ENCODE data around the gene INPP5A. TPM values are rescaled to one million over a fixed set of nuclear protein-coding genes. Genes with fewer than 3 reads are reported as not detected.

Gene INPP5A
- total RNA-seq, 1 experiment from 2014 or later = 16.6 TPM

- peaks cover 5% of the 10 kb centered on the region for H3K36me3 Mint-ChIP-seq (ENCODE audit: insufficient read depth, unreplicated experiment)
- no peak overlapping the region for H3K27ac Mint-ChIP-seq (ENCODE audit: unreplicated experiment)
- H3K9me3 Mint-ChIP-seq (ENCODE audit: low read depth, unreplicated experiment) = no peaks in the 10 kb centered on the region
- BruUV-seq (replicated peaks) = no TSS peak
- CTCF ChIA-PET = no interaction called here
- no peaks in the 10 kb centered on the region for H3K27me3 Mint-ChIP-seq (ENCODE audit: unreplicated experiment)
- no peak for TF ChIP-seq CTCF (IDR thresholded peaks at IDR 0.05; ENCODE audit: unreplicated experiment)
- DNase-seq = no peak
- intact Hi-C loops (cut with micrococcal nuclease; ENCODE audit: unreplicated experiment) = no loop called here
- no peak overlapping the region for H3K4me3 Mint-ChIP-seq (ENCODE audit: low read depth, unreplicated experiment)
- peaks cover 10% of the 10 kb centered on the region for H3K4me1 Mint-ChIP-seq (ENCODE audit: low read depth, unreplicated experiment)
Measured at GRCh38 chr10:132663666-132664365, 126.2 kb downstream of the INPP5A start.

GRCh38 chr10:132664407-132664806 is 126.8 kb downstream of the INPP5A start:
- no peak overlapping the region for H3K27ac Mint-ChIP-seq (ENCODE audit: unreplicated experiment)
- no TSS peak for BruUV-seq (replicated peaks)
- TF ChIP-seq CTCF (IDR thresholded peaks at IDR 0.05; ENCODE audit: unreplicated experiment) = no peak
- peaks cover 10% of the 10 kb centered on the region for H3K4me1 Mint-ChIP-seq (ENCODE audit: low read depth, unreplicated experiment)
- intact Hi-C loops (cut with micrococcal nuclease; ENCODE audit: unreplicated experiment) = no loop called here
- no peak for DNase-seq
- CTCF ChIA-PET = no interaction called here
- no peak overlapping the region for H3K4me3 Mint-ChIP-seq (ENCODE audit: low read depth, unreplicated experiment)
- no peaks in the 10 kb centered on the region for H3K27me3 Mint-ChIP-seq (ENCODE audit: unreplicated experiment)
- no peaks in the 10 kb centered on the region for H3K9me3 Mint-ChIP-seq (ENCODE audit: low read depth, unreplicated experiment)
- H3K36me3 Mint-ChIP-seq (ENCODE audit: insufficient read depth, unreplicated experiment) = peaks cover 5% of the 10 kb centered on the region

GRCh38 chr10:132664883-132665282 is 127.3 kb downstream of the INPP5A start:
- Mint-ChIP-seq H3K4me1 (ENCODE audit: low read depth, unreplicated experiment) (peaks cover 10% of the 10 kb centered on the region), H3K9me3 (ENCODE audit: low read depth, unreplicated experiment) (no peaks in the 10 kb centered on the region), H3K27ac (ENCODE audit: unreplicated experiment) (no peak overlapping the region), H3K4me3 (ENCODE audit: low read depth, unreplicated experiment) (no peak overlapping the region), H3K27me3 (ENCODE audit: unreplicated experiment) (no peaks in the 10 kb centered on the region), H3K36me3 (ENCODE audit: insufficient read depth, unreplicated experiment) (peaks cover 5% of the 10 kb centered on the region)
- BruUV-seq (replicated peaks) = no TSS peak
- no peak for TF ChIP-seq CTCF (IDR thresholded peaks at IDR 0.05; ENCODE audit: unreplicated experiment)
- intact Hi-C loops (cut with micrococcal nuclease; ENCODE audit: unreplicated experiment) = no loop called here
- CTCF ChIA-PET = no interaction called here
- DNase-seq = no peak

GRCh38 chr10:132665946-132666704 is 128.5 kb downstream of the INPP5A start:
- CTCF ChIA-PET = no interaction called here
- H3K27me3 Mint-ChIP-seq (ENCODE audit: unreplicated experiment) = no peaks in the 10 kb centered on the region
- H3K4me1 Mint-ChIP-seq (ENCODE audit: low read depth, unreplicated experiment) = peaks cover 10% of the 10 kb centered on the region
- DNase-seq = no peak
- no peak for TF ChIP-seq CTCF (IDR thresholded peaks at IDR 0.05; ENCODE audit: unreplicated experiment)
- no peaks in the 10 kb centered on the region for H3K36me3 Mint-ChIP-seq (ENCODE audit: insufficient read depth, unreplicated experiment)
- BruUV-seq (replicated peaks) = no TSS peak
- intact Hi-C loops (cut with micrococcal nuclease; ENCODE audit: unreplicated experiment) = no loop called here
- H3K9me3 Mint-ChIP-seq (ENCODE audit: low read depth, unreplicated experiment) = no peaks in the 10 kb centered on the region
- no peak overlapping the region for H3K27ac Mint-ChIP-seq (ENCODE audit: unreplicated experiment)
- no peak overlapping the region for H3K4me3 Mint-ChIP-seq (ENCODE audit: low read depth, unreplicated experiment)

All from Calu3 (cell line).